C1 segment of cervical spinal cord (tissue), 14 donors: ENCODE measurements around the gene FGA.

Experiments
- DNase-seq, 14 donors: peaks; one replicate each; lab custom pipeline; 2025; lab: John Stamatoyannopoulos, UW

Gene FGA

GRCh38 chr4:154583230-154583629, 7.3 kb downstream of the FGA start:
- DNase-seq: no peak

- DNase-seq: no peak
These were observed 7.8 kb downstream of the FGA start for GRCh38 chr4:154582723-154583122.

- DNase-seq: no peak
These were observed 10.6 kb downstream of the FGA start for GRCh38 chr4:154579927-154580326.

DNA sequence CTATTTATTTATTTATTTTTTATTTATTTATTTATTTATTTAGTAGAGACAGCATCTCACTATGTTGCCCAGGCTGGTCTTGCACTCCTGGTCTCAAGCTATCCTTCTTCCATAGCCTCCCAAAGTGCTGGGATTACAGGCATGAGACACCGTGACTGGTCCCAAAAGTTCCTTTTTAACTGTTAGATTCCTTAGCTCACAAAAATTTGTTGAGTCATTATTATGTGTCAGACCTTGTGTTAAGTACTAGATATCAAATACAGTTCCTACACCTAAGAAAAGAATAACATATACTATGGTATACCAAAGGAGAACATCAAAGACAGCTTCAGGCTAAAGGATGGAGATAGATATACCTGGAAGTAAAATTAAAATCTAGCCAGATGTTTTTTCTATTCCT, 11.6 kb downstream of the FGA start:
- DNase-seq: no peak

DNA sequence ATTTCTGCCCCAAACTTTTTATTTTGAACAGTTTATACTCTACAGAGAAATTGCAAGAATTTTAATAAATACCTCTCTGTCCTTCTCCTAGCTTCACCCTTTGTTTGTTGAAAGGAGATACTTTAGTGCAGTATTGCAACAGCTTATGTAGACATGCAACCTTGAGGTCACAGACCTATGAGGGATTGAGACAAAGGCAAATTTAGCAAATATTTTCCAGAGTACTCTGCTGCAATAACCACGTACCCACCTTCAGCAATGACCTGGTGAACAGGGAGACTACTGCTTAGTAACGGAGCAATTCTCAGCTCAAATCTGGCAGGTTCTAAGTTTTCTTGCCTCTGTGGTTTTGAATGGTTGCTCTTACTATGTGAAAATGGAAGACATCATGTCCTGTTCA, 13.2 kb downstream of the FGA start:
- no peak for DNase-seq

DNA sequence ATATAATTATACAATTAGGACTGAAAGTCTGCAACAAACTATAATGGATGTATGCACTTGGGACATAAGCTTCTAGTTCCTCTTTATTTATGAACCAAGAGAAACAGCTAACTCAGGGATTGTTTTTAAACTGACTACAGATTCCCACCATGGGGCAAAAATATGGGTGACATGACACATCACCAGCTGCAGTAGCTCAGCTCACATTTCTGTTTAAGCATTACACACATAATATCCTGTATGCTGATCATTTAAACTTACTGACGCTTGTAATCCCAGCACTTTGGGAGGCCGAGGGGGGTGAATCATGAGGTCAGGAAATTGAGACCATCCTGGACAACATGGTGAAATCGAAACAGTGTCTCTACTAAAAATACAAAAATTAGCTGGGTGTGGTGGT, 16.2 kb downstream of the FGA start:
- DNase-seq: no peak

DNA sequence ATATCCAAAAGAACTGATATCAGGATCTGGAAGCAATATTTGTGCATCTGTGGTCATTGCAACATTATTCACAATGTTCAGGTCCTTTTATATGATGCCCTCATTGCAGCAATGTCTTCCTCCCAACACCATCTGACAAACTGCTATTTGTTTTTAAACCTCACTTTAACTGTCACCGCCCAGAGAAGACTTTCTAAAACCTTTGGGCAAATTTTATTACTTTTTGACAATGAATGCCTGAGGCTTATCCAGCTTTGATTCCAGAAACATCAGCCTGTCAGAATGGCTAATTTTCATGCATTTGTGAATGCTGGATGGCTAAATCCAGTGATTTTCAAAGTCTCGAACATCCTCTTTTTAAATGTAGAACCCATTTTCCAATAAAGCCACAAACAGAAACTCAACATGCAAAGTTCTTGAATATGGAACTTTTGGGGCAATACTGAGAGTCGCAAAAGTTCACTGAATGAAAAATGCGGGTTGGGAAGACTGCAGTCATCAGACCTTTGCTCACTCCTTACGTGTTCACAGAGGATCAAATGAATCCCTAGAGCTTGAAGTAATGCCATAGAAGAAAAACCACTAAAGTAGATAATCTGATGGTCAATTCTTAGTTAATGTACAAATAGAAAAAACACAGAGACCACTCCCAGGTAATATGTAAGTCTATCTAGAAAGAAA, 17.2 kb downstream of the FGA start:
- DNase-seq: no peak

- no peak for DNase-seq
These were observed 21.0 kb downstream of the FGA start for GRCh38 chr4:154569584-154569983.

GRCh38 chr4:154569028-154569427, 21.5 kb downstream of the FGA start:
- DNase-seq: no peak

DNA sequence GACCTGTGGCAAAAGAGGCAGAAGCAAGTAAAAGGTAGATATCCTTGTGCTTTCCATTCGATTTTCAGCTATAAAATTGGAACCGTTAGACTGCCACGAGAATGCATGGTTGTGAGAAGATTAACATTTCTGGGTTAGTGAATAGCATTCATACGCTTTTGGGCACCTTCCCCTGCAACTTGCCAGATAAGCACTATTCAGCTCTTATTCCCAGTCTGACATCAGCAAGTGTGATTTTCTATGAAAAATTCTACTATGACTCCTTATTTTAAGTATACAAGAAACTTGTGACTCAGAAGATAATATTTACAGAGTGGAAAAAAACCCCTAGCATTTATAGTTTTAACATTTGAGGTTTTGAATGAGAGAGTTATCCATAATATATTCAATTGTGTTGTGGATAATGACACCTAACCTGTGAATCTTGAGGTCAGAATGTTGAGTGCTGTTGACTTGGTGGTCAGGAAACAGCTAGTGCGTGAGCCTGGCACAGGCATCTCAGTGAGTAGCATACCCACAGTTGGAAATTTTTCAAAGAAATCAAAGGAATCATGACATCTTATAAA, 23.8 kb downstream of the FGA start:
- DNase-seq: no peak

DNA sequence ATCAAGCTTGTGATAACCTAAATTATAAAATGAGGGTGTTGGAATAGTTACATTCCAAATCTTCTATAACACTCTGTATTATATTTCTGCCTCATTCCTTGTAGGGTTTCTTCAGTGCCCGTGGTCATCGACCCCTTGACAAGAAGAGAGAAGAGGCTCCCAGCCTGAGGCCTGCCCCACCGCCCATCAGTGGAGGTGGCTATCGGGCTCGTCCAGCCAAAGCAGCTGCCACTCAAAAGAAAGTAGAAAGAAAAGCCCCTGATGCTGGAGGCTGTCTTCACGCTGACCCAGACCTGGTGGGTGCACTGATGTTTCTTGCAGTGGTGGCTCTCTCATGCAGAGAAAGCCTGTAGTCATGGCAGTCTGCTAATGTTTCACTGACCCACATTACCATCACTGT, 24.8 kb downstream of the FGA start:
- no peak for DNase-seq

GRCh38 chr4:154564311-154564710, 26.2 kb downstream of the FGA start:
- DNase-seq: no peak

DNA sequence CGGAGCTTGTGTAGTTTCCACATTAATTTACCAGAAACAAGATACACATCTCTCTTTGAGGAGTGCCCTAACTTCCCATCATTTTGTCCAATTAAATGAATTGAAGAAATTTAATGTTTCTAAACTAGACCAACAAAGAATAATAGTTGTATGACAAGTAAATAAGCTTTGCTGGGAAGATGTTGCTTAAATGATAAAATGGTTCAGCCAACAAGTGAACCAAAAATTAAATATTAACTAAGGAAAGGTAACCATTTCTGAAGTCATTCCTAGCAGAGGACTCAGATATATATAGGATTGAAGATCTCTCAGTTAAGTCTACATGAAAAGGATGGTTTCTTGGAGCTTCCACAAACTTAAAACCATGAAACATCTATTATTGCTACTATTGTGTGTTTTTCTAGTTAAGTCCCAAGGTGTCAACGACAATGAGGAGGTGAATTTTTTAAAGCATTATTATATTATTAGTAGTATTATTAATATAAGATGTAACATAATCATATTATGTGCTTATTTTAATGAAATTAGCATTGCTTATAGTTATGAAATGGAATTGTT, 27.8 kb downstream of the FGA start, which contains the start of gene FGB:
TSS of gene FGB (plus strand) at position 315 of the 558 bp plus-strand sequence. CDS start at position 323, 8 bp downstream.
- no peak for DNase-seq

DNA sequence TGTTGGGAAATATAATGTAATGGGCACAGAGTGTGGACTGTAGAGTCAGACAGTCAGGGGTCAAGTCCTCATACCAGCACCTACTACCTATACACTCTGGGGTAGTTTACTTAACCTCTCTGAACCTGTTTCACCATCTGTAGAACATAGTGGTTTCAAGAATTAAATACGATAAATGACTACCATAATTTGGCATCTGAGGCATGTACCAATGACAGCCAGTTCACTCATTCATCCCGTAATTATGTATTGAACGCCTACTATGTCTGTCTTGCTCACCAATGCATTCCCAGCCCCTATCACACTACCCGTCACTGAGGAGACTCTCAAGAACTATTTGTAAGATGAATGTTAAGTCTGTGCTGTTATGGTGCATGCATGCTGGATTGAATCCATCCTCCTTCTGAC, 29.7 kb downstream of the FGA start:
- no peak for DNase-seq

DNA sequence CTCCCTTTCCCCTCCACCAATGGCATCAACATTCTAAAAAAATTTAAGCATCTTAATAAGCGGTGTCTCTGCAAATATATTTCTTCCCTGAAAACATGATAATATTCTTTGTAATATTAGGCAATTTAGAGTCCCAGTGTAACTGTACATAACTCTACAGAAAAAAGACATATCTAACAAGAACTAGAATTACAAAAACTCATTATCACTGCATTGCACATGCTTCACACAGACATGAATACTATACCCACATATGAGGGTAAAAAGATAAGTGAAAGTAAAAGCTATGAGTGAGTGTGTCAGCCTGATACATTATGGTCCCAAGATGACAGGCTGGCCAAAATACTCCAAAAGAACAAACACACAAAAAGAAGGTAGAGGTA, 30.1 kb downstream of the FGA start:
- no peak for DNase-seq

GRCh38 chr4:154559494-154560418, 30.8 kb downstream of the FGA start:
- DNase-seq: peak in 3 of 14 donors; percentile 1 to 13 (median 8)

- DNase-seq: no peak
These were observed 31.4 kb downstream of the FGA start for GRCh38 chr4:154559141-154559493.

- peak in 11 of 14 donors; percentile 2 to 56 (median 37) for DNase-seq
These were observed 38.5 kb downstream of the FGA start for GRCh38 chr4:154551872-154552686.

- DNase-seq: peak; percentile 43 to 96 (median 92)
These were observed 40.4 kb downstream of the FGA start, which contains the start of gene PLRG1 for GRCh38 chr4:154549894-154550790. PLRG1 (minus strand) TSS chr4:154550400; CDS start chr4:154550308, 92 bp downstream.

GRCh38 chr4:154545689-154546088, 44.9 kb downstream of the FGA start:
- DNase-seq: no peak
